HG03520 (cell line): ENCODE results near the gene CACNA1C.
A peak's percentile ranks its signal among the peaks of the same experiment; 100 is the strongest.

Source experiments
- ATAC-seq: cut with Tn5 transposase; IDR thresholded peaks from one replicate; pipeline ENCODE4 v1.9.1; 2021; ENCODE audit warnings: mild to moderate bottlenecking, moderate library complexity; ENCODE audit not compliant: unreplicated experiment

Gene CACNA1C

GRCh38 chr12:2596441-2596840 is 543.7 kb downstream of the CACNA1C start:
- ATAC-seq = no peak

DNA sequence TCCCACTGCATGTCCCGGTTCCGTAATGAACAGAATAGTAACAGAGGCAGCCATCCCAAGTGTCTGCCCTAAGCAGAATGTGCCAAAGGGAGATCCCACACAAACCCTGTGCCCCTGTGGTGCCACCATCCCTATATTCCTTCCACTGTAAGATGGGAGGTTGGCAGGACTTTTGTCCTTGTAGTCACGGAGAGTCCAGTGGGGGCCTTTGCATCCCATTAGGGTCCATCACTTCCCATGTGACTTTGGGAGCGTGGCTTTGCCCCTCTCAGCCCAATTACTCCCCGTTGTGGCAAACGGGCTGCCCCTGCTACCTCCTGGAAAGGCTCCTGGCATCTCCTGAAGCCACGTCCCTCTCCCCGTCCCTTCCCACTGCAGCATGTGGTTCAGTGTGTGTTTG is 552.5 kb downstream of the CACNA1C start:
- ATAC-seq = no peak

- ATAC-seq = no peak
Measured at GRCh38 chr12:2606186-2606910, 553.6 kb downstream of the CACNA1C start.

- ATAC-seq = no peak
Measured at GRCh38 chr12:2607881-2608607, 555.3 kb downstream of the CACNA1C start.

DNA sequence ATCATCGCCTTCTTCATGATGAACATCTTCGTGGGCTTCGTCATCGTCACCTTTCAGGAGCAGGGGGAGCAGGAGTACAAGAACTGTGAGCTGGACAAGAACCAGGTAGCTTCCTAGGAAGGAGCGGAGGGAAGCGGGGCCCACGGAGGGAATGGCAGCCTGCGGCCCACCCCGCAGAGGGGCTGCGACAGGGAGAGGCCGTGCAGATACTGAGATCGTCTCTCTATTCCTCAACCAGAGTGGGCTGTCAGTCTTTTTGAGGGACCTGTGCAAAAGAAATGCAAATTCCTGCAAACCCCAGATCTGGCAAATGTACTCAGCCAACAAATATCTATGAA is 555.8 kb downstream of the CACNA1C start:
- ATAC-seq = no peak

GRCh38 chr12:2609020-2609419 is 556.2 kb downstream of the CACNA1C start:
- no peak for ATAC-seq

- no peak for ATAC-seq
Measured at GRCh38 chr12:2610358-2610757, 557.6 kb downstream of the CACNA1C start.

- peak; percentile 53 for ATAC-seq
Measured at GRCh38 chr12:2613326-2614073, 560.7 kb downstream of the CACNA1C start.

DNA sequence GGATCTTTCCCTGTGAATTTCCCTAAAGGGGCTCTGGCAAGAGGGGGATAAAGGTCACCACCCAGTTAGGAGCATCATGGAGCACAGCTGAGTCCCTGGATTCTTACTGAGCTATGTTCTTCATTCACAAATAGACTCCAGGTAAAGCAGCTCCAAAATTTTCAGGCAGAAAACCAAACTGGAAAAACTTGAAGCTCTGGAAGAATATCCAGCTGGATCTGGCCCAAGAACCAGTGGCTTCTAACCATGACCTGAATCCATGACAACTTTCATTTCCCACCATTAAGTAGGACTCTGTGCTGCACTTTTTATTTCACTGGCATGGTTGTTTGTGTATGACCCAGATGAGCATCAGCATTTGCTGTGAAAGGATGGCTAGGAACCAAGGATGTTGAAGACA is 561.6 kb downstream of the CACNA1C start:
- no peak for ATAC-seq

DNA sequence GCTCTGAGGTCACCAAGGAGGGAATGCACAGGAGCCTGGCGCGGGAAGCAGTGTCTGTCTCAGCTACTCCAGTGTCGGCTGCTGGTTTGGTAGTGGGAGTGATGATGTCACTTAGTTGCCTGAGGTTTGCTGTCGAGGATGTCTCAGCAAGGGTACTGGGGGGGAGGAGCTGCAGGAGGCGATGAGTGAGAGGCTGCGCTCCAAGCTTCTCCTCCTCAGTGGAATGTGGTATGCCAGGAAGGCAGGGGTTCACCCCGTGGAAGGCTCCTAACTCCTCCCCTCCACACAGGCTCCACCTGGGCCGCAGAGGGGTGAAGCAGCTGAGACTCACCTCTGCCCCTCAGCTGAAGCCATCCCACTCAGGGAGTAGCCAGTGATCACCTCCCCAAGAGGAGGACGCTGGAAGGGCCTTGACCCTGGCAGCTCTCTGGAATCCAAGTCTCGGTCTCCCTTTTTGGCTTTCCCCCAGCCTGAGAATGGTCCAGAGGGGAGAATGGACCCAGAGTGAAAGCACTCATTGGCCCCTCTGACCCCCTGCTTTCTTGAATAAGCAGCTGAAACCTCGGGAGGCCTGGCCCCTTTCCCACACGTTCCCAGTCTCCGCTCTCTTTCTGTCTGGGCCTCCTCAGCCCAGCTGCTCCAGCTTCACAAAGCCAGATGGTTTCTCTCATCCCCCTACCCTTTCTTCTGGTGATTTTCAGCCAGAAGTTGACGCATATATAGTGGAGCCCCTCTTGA is 563.0 kb downstream of the CACNA1C start:
- ATAC-seq = no peak

- ATAC-seq = no peak
Measured at GRCh38 chr12:2616763-2617162, 564.0 kb downstream of the CACNA1C start.

DNA sequence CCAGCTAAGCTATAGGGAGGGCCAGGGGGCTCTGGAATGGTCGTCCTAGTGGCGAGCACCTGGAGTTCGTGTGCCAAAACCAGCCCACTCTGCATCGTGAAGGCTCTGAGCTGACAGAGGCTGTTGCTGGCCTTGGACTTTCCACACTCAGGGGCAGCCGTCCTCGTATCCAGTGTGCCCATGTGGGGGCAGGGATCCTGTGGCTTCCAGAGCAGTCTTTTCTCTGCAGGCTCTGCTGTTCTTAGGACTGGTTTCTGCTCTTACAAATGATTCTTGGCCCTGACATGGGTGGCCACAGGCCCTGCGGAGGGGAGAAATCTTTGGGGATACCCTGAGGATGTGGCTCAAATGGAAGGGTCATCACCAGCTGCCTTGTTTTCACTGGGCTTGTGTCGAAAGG is 564.6 kb downstream of the CACNA1C start:
- no peak for ATAC-seq

DNA sequence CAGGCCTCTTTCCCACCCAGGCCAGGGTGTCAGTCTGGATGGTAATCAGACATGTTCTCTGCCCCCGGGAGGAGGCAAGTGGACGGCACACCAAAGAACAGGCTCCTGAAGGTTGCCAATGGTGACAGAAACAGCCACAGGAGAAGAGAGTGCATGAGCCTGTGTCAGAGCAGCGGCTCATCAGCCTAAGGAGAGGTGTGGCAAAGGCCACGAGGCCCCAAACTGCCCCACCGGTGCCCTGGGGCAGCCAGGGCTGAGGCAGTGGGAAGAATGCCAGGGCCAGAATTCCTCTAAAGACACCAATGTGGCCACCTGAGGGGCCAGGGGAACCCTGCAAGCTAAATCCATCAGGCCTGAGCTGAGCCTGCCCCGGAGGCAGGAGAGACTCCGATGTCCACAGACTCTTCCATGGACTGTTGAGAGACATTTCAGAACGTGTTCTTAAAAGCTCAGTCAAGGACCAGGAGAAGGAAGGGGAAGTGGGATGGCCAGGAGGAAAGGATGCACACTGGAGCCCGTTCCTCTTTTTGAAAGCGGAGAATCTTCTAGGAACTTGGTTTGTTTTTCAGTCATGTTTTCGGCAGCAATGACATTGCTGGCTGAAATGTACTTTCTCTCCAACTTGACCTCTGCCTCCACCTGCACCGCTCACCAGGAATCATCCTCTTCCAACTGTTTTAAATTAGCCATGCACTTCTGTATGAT is 565.7 kb downstream of the CACNA1C start:
- no peak for ATAC-seq

DNA sequence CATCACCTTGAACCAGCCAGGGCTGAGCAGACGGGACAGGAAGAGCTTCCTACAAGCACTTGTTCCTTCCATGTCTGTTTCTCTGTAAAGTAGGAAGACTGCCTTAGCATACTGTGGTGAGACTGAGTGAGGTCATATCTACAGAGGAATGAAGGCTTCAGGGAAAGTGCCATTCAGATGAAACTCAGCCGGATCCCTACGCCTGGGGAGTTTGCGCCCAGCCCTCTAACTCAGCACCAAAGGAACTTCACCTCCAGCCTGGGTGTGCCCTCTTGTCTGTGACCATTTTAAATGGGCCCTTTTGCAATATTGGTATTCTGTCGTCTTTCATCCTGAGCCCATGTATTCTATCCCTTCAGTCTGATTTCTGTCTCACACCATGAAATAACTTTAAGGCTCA is 566.3 kb downstream of the CACNA1C start:
- ATAC-seq = no peak

DNA sequence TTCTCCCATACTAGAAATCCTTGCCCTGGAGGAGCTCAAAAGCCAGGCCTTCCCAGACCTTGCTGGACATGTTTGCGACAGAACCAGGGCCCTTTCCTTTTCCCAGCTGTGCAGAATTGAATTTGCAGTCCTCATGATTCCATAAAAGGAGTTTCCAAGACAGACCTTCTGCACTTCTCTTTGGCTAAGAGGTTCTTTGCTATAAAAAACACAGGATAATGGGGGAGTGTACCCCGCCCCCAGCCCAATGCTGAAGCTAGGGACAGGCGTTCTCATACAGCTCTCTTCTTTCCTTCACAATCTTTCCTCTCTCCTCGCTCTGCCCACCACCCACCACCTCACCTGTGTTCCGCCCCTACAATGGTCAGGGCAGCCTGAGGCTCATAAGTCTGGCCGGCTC is 569.7 kb downstream of the CACNA1C start:
- no peak for ATAC-seq

GRCh38 chr12:2623472-2623871 is 570.7 kb downstream of the CACNA1C start:
- ATAC-seq = no peak

- ATAC-seq = no peak
Measured at GRCh38 chr12:2624543-2625288, 571.9 kb downstream of the CACNA1C start.

GRCh38 chr12:2625289-2625612 is 572.5 kb downstream of the CACNA1C start:
- ATAC-seq = no peak

- no peak for ATAC-seq
Measured at GRCh38 chr12:2627076-2627834, 574.5 kb downstream of the CACNA1C start.
